Measurements from ENCODE around the gene KLHL12.

- TF ChIP-seq CTCF (IDR thresholded peaks at IDR 0.05) (no peak), POLR2A (IDR thresholded peaks at IDR 0.05) (no peak), POLR2AphosphoS5 (IDR thresholded peaks at IDR 0.05) (no peak)
These were observed 40.7 kb upstream of the KLHL12 start for GRCh38 chr1:202967684-202968281.

All from gastroesophageal sphincter (tissue), 3 donors.